PC-3 (cell line): Measurements from ENCODE around the gene TMEM170B.

Experiments
- EZH2 ChIP-seq: fragments of 300-600 bp; sonication (generic); IDR thresholded peaks from one replicate; pipeline ENCODE4 v1.6.1; 2017; ENCODE audit warnings: antibody characterized with exemption, mild to moderate bottlenecking, low read length; ENCODE audit not compliant: unreplicated experiment
- TF ChIP-seq, protein P1 (sequence below): fragments of 300-600 bp; sonication (generic); conservative IDR thresholded peaks from 2 replicates; pipeline ENCODE4 v1.5.1; 2017; ENCODE audit warnings: antibody characterized with exemption, low read depth, mild to moderate bottlenecking, low read length

DNA sequence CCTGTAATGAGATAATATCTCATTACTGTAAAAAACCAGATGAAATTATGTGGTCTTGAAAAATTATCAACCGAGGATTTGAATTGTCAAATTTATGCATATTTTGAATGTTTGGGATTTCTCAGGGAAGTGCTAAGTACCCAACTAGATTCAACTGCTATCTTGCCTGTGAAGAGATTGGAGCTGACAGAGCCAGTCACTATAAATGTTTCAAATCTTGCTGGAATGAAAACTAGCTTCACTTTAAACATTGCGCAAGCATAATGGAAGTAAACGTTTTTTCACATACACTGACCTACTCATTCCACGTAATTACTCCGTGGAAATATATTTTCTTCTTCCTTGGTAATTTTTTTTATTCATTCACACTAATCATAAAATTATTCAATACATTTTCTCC, 46.7 kb downstream of the TMEM170B start:
- TF ChIP-seq, protein P1, sequence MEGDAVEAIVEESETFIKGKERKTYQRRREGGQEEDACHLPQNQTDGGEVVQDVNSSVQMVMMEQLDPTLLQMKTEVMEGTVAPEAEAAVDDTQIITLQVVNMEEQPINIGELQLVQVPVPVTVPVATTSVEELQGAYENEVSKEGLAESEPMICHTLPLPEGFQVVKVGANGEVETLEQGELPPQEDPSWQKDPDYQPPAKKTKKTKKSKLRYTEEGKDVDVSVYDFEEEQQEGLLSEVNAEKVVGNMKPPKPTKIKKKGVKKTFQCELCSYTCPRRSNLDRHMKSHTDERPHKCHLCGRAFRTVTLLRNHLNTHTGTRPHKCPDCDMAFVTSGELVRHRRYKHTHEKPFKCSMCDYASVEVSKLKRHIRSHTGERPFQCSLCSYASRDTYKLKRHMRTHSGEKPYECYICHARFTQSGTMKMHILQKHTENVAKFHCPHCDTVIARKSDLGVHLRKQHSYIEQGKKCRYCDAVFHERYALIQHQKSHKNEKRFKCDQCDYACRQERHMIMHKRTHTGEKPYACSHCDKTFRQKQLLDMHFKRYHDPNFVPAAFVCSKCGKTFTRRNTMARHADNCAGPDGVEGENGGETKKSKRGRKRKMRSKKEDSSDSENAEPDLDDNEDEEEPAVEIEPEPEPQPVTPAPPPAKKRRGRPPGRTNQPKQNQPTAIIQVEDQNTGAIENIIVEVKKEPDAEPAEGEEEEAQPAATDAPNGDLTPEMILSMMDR: no peak
- no peak for TF ChIP-seq EZH2
